ENCODE results near the gene DUSP22.
A peak's percentile ranks its signal among the peaks of the same experiment; 100 is the strongest.
"Not testable (repeated sequence)": the region's sequence is repeated elsewhere in the genome, so short reads cannot be mapped to it uniquely, and the experiment has no call there.

The DUSP22 gene, protein sequence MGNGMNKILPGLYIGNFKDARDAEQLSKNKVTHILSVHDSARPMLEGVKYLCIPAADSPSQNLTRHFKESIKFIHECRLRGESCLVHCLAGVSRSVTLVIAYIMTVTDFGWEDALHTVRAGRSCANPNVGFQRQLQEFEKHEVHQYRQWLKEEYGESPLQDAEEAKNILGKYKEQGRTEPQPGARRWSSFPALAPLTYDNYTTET

DNA sequence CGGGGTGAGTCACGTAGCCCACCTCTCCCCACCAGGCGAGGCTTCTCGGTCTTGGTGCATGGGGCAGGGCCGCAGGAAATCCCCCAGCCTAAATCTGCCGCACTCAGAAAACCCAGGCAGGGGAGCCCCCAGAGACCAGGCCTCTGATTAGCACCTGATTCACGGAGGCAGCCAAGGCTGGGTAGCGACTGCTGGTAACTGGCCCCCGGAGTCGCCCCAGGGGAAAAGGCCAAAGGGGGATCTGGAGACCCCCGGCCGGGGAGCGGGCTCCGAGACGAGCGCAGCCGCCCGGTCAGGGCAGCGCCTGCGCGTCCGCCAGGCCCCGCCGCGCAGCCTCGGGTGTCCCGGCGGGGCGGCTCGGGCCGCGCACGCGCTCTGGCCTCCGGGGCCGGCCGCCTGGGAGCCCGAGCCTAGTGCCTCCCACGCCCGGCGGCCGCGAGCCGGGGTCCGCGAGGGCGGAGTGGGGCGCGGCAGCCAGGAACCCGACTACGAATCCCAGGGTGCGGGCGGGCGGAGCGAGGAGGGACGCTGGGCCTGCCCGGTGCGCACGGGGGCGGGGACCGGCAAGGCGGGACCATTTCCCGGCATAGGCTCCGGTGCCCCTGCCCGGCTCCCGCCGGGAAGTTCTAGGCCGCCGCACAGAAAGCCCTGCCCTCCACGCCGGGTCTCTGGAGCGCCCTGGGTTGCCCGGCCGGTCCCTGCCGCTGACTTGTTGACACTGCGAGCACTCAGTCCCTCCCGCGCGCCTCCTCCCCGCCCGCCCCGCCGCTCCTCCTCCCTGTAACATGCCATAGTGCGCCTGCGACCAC is at the start of gene DUSP22:
Gene DUSP22 (plus strand): TSS at position 791 of the 809 bp plus-strand sequence. CDS start 53 bp downstream, outside the sequence.
- DNase-seq, result peak; percentile 89

DNA sequence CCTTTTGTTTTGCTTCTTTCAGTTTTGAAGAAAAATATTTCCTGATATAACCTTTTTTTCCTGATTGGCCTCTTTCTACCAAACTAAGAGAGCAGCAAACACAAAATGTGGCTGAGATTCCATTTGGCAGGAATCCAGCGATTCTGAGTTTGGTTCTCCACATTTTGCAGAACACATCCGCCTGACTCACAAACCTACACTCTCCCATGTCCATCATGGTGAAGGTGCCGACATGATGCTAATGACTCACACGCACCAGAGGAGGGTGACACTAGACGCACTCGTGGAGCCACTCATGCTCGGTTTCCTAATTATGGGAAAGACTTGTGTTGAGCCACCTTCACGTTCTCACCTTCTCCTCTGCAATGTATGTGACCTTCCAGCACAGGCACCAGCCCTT is 45.9 kb upstream of the DUSP22 start:
- no peak for DNase-seq

DNA sequence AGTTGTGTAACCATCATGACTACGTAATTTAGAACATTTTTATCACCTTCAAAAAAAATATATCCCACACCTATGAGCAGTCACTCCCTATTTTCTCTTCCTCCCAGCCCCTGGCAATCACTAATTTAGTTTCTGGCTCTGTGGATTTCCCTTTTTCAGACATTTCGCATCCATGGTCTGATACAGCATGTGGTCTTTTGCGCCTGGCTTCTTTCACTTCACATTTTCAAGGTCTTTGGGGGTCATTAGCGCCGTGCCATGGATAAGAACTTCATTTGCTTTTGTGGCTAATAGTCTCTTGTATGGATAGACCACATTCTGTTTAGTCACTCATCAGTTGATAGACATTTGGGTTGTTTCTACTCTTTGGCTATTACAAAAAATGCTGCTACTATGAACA is 44.9 kb upstream of the DUSP22 start:
- no peak for DNase-seq

DNA sequence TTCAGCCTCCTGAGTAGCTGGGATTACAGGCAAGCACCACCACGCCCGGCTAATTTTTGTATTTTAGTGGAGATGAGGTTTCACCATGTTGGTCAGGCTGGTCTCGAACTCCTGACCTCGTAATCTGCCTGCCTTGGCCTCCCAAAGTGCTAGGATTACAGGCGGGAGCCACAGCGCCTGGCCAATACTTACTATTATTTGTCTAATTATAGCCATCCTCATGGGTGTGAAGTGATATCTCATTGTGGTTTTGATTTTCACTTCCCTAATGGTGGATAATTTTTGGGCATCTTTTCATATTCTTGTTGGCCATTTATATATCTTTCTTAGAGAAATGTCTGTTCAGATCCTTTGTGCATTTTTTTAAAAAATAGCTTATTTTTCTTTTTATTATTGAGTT is 44.2 kb upstream of the DUSP22 start:
- DNase-seq, result not testable (repeated sequence)

DNA sequence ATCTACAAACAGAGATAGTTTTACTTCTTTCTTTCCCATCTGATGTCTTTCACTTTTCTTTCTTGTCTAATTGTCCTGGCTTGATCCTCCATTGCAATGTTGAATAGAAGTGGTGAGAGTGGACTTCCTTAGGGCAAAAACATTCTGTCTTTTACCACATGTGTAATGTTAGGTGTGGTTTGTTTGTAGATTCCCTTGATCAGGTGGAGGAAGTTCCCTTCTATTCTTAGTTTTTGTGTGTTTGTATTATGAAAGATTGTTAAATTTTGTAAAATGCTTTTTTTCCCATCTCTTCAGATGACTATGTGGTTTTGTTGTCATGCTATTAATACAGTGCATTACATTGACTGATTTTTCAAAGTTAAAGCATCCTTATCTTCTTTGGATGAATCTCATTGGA is 41.6 kb upstream of the DUSP22 start:
- DNase-seq, result no peak

DNA sequence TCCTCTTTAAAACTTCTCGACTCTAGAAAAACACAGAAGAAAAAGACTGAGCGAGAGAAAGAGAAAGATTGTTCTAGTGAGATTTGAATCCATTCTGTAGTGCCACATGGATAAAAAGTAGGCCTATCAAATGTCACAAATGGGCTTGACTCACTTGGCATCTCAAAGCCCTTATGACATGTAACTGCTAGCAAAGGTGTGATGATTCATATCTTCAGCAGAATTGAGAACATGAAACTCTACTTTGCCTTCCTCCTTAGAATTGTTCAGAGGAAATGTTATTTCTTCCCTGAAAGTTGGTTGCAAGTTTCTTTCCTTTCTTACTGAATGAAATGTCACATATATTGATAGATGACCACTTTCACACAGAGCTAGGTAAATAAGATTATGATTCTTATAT is 40.4 kb upstream of the DUSP22 start:
- DNase-seq, result no peak

DNA sequence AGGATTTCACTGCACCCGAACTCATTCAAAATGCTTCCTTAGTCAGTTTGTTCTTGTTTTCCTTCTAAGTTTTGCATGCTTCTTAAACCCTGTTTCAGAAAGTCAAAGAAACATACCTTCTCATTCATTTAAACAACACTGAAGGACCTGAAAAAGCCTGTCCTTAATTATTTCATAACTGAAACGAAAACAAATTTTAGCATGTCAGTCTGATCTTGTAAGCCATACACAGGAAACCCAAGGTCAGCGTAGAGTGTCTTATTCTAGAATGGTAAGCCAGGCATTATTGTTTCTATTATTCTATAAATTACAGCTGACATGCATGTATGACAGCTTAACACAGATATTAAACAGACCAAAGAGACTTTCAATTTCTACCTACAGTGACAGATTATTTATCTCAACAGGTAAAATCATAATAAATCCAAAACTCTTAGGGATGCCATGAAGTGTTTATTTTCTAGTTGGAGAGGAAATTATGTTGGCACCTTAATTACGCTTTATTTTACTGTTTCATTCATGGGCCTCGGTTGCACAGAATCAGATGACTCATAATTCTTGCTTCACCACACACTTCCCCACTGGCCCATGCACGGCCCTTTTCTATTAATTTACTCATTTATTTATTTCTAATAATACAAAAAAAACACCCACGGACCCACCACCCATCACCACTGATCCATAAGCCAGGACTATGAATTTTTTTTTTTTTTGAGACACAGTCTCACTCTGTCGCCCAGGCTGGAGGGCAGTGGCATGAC is 39.3 kb upstream of the DUSP22 start:
- no peak for DNase-seq

DNA sequence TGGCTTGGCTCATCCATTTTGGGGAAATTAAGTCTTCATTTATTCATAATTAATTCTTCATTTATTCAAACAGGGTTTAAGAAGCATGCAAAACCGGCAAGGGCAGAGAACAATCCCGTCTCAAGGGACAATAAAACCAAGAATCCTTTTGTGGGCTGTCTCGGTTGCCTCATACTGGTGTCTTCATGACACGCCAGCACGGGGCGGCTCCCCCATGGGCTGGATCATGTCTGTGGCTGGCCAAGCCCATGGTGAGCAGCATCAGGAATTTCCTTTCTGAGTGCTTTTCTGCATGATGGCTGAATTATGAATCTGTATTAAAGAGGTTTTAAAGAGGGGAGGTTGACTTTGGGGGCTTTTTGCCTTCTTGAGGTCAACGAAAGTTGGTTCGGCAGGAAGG is 38.3 kb upstream of the DUSP22 start:
- no peak for DNase-seq

DNA sequence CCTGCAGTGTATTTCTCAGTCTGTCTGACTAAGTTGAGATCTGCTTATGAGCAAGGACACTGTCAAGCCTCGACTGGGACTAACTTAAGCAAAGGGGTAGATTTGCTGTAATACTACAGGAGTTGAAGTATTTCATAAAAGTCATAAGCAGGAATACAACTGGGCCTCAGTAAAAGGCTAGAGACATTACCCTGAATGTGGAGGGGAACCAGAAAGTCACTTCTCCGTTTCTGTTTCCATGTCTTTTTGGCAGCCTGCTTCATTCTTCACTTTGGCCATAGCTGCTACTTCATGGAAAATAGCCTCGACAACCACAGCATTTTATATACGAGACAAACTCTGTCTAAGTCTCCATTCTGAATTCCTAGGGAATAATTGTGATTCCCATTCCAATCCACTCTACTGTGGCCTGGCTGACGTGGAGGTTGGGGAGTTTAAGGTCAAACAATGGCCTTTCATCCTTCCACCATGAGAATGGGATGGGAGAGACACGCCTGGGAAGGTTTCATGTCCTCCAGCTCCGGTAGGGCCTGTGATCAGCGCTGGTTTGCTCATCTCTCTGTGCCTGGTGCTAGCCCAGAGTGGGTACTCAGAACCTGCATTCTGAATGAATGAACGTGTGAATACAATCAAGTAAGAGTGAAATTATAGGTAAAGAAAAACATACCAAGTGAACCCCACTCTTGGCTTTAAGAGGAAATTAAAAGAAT is 37.1 kb upstream of the DUSP22 start:
- no peak for DNase-seq

DNA sequence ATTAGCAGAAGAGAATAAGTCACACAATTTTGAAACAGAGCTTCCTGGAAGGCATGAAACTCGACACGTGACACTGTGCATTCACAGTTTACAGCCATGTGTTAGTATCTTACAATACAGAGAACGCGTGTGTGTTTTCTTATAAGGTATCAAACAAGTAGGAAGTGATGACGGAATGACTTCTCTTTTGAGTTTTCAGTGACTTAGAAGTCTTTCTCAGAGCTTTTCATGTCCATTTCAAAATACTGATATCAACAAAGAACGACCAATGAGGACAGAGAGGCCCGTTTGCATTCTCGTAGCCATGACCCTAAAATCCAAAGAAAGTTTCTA is 36.6 kb upstream of the DUSP22 start:
- DNase-seq, result no peak

DNA sequence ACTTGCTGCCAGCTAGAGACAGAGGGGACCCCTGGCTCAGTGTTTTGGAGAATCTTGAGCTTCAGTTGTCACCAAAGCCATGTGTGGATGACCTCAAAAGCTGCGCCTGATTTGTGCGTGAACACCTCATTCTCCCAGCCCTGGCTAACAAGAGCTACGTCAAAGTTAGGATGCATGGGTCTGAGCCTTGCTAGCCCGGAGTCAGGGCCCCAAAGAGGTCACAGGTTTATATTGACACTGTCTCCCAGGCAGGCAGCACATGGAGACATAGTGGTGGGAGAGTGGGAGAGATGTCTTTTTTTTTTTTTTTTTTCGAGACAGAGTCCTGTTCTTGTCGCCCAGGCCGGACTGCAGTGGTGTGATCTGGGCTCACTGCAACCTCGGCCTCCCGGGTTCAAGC is 36.1 kb upstream of the DUSP22 start:
- no peak for DNase-seq

DNA sequence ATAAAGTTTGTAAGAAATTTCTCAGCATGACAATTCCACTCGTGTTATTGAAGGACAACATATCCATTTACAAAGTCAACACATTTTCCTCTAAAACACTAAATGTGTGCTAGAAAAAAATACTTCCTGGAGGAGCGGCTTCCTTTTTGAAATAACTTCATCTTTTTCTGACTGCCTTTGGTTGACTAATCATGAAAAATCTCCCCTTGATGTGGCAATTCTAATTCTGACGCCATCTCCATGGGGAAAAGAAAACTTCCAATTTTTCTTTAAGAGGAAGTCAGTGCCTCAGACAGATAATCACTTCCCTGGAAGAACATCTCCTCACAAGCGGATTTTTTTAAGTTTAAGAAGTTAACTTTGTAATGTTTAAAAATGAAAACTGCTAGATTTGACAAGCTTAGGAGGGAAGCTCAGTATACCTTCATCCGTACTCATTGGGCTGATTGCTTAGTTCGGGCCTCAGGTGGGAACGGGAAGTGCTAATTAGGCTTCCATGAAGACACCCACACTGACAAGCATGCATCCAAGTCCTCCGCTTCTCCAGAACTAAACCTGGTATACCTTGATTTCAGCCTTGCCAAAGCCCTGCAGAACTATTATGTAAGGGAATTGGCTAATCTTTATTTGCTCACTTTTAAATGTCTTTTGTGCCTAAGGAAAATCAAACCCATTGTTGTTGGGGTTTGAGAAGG is 35.1 kb upstream of the DUSP22 start:
- no peak for DNase-seq

DNA sequence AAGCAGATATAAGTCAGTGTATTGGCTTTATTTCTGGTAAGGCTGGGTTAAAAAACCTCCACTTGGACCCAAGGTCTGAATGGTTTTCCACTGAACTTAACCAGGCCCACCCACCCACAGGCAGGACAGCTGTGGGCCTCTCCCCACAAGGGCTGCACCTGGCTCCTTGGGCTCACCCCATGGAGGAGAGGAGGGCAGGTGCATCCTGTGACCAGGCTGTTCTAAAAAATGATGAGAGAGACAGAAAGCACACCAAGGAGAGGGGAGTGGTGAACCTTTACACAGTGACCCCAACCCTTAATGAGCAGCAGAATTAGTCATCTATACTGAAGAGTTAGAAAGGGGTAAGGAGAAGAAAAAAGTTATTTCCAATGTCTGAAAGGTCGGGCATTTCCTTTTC is 34.5 kb upstream of the DUSP22 start:
- DNase-seq, result no peak

DNA sequence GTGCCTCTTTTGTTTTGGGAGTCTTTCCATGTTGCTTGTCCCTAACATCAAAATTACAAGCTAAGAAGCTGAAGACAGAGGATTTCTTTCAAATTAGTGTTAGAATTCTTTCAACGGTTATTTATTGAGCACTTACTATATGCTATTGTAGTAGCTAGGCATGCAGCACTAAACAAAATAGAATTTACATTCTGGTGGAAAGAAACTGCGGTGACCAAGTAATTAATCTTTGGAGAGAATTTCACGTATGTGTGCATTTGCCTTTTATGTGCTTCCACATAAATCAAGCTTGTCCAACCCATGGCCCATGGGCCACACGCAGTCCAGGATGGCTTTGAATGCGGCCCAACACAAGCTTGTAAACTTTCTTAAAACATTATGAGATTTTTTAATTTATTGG is 33.0 kb upstream of the DUSP22 start:
- no peak for DNase-seq

DNA sequence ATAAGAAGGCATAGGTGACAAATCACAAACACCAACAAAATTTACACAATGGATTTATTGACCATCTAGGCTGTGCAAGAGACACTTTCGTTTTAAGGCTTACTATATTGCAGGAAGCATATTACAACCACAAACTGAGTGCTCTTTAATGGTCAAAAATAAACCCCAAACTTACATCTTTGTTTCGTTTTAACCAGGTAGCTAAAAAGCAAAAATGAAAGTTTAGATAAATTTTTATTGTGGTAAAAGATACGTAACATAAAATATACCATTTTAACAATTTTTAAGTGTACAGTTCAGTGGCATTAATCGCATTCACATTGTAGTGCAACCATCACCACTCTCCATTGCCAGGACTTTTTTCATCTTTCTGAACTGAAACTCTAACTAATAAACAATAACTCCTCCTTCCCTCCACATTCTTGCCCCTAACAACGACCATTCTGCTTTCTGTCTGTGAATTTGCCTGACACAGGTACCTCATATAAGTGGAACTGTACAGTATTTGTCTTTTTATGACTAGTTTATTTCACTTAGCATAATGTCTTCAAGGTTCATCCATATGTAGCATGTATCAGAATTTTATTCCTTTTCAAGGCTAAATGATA is 32.3 kb upstream of the DUSP22 start:
- DNase-seq, result no peak

DNA sequence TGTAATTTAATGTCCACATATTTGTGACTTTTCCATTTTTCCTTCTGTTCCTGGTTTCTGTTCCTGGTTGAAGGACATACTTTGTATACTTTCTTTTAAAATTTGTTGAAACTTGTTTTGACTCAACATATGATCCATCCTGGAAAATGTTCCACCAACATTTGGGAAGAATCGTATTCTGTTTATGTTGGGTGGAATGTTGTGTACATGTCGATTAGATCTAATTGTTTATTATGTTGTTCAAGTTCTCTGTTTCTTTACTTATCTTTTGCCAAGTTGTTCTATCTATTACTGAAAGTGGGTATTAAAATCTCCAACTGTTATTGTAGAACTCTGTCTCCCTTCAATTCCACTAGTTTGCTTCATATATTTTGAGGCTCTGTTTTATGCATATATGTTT is 27.7 kb upstream of the DUSP22 start:
- no peak for DNase-seq

DNA sequence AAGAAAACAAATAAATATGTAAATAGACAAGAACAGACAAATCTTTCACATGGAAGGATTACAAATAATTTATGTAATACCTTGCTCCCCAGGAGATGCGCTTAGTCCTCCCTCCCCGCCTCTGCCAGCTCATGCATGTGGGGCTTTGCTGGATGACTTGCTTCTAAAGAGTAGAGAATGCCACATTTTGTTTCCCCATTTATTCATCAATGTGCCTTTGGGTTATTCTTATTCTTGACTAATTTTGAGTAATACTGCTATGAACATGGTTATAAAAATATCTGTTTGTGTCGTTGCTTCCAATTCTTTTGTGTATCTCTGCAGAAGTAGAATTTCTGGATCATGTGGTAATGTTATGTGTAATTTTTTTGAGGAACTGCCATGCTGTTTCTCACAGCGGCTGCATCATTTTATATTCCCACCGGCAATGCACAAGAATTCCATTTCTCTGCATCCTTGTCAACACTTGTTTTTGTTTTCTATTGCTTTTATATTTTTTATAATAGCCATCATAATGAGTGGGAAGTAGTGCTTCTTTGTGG is 23.8 kb upstream of the DUSP22 start:
- DNase-seq, result no peak

DNA sequence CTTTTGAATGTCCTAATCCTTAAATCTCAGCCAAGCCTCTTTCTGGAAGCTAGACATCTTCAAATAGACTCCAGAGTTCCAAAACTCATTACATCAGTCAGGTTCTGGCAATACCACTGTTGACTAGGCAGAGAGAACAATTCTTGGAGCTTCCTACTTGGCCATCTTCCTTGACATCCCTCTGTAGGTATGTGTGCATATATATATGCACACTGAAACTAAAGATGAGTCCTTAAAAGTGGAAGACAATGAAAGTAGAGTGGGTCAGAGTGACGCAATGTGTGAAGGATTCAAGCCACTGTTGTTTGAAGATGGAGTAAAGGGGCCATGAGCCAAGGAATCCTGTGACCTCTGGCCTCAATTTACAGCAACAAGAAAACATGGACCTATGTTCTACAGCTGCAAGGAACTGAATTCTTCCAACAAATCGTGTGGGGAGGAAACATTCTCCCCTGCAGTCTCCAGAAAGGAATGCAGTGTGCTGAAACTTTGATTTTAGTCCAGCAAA is 18.7 kb upstream of the DUSP22 start:
- DNase-seq, result no peak

DNA sequence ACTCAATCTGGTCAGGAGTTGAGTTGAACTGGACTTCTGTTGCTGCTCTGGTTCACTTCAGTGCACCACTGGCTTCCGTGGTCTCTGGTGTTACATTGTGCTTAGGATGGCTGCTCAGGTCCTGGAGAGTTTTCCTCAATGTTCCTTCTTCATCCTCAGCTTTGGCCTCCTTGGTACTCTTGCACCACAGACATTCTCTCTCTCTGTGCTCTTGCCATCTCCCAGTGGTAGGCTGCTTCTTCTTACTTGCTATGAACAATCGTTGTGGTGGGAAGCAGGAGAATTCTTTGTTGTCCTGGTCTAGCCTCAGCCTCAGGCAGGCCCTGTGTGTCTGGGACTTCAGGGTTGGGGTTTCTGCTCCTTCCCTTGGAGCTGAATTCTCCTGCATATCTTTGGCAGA is 14.5 kb upstream of the DUSP22 start:
- no peak for DNase-seq

DNA sequence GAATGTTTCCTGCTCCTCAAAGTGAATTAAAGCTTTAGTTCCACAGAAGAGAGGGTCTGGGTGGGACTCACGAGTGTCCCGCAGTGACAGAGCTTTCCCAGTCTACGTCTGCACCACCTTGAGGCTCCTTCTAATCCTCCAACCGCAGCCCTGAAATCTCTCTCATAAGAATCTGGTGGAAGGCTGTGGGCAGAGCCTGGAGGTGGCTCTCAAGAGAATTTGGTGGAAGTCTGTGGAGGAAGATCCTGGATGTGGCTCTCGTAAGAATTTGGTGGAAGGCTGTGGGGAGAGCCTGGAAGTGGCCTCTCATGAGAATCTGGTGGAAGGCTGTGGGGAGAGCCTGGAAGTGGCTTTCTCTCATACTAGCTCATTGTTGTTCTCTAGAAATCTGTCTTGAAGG is 13.8 kb upstream of the DUSP22 start:
- no peak for DNase-seq

DNA sequence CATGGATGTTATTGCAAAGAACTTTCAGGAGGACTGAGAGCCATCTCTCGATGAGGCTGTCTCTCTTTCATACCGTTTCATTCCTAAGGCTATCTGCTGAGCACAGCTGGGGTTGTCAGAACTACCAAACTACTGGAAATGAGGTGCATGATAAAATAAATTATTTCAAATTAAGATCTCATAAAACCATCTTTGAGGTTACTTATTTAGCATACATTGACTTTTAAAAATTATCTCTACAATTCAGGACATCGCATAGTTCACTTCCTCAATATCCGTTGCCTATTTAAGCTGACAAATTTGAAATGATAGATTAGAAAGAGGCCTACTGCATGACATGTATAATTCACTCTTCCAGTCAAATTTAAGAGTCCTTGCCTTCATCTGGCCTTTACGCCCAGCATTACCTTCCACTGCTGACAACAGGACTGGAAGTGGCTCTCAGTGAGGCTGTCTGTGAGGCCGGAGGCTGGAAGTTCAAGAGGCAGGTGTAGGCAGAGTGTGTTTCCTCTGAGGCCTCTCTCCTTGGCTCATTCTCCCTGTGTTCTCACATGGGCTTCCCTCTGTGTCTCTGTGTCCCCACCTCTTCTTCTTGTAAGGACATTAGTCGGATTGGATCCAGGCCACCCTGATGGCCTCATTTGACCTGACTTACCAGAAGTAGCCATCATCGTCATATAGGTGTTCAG is 12.8 kb upstream of the DUSP22 start:
- DNase-seq, result no peak
